ENCODE results near the gene HTRA3. TPM values are rescaled to one million over a fixed set of nuclear protein-coding genes. Genes with fewer than 3 reads are reported as not detected.

HTRA3 gene
- total and polyA plus RNA-seq, 4 experiments from 2014 or later = not detected

DNA sequence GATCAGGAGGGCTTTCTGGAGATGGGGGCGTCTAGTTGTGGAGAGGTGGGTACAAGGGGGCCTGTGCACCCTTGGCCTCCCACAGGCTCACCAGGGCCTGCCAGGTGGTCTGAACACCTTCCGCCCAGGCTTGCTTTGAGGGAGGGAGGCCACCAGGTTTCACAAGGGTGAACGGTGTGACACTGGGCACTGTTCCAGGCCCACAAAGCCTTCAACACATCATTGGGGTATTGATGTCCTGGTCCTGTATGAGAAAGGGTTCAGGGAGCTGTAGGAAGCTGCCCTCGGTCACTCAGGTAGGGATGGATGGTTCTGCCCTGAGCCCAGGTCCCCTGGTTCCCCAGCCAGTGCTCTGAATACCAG is 6.0 kb downstream of the HTRA3 start:
- Histone ChIP-seq H3K27ac (ENCODE audit: low read depth, low read length) (no peak overlapping the region), H3K27me3 (ENCODE audit: insufficient read depth, low read length) (no peaks in the 10 kb centered on the region), H3K36me3 (ENCODE audit: insufficient read depth, low read length) (no peaks in the 10 kb centered on the region), H3K9me3 (ENCODE audit: control insufficient read depth in 1 of 2, low read length in 2 of 2) (no peaks in the 10 kb centered on the region), H3K4me1 (ENCODE audit: insufficient read depth, low read length) (no peaks in the 10 kb centered on the region), H3K4me3 (ENCODE audit: low read length in 2 of 2) (no peak overlapping the region)
- no peaks in the 10 kb centered on the region for H3K36me3 Mint-ChIP-seq
- POLR2A ChIA-PET (ENCODE audit: partially characterized antibody) = no interaction called here
- intact Hi-C loops (cut with micrococcal nuclease) = no loop called here
- H3K4me1 Mint-ChIP-seq = no peaks in the 10 kb centered on the region
- no peak overlapping the region for H3K27ac Mint-ChIP-seq
- H3K4me3 Mint-ChIP-seq = no peak overlapping the region
- no peaks in the 10 kb centered on the region for H3K9me3 Mint-ChIP-seq
- peaks cover 5 to 16% of the 10 kb centered on the region in 2 donors for H3K27me3 Mint-ChIP-seq
- no peak for DNase-seq
- CTCF ChIA-PET (ENCODE audit: partially characterized antibody) = no interaction called here

DNA sequence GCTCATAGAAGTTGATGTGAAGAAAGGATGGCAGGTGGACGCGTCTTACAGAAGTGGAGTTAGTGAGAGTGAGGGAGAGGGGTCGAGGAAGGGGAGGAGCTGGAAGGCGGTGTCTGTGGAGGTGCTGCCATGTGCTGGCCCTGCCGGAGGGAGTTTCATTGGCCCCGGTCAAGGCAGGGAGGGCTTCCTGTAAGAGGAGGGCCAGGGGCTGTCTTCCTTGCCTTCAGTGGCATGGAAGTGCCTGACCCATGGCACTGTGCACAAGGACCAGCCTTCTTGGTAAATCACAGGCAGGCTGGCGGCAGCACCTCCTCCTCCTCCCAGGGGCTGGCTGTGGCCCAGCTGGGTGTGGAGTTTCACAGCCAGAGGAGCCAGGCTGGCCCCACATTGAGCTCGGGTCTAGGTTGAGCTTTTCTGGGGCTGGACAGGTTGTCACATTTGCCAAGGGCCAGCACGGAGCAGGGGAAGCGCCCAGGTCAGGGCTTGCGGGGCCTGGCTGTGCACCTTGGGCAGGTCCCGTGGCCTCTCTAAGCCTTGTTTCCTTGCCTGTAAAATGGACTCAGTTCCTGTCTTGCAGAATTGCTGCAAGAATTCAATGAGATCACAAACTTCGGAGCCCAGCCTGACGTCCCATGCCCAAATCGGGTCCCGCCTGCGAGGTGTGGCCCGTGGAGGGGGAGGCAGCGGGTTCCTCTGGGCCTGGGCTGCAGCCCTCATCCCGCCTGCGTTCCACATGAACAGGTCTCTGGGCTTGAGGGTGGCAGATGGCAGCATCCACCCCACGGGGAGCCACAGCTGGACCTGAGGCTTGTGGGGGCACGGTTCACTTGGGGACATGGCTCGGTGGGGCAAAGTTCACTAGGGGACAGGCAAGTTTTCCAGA is 7.0 kb downstream of the HTRA3 start:
- Mint-ChIP-seq H3K27me3 (peaks cover 0 to 7% of the 10 kb centered on the region in 2 donors), H3K4me3 (no peak overlapping the region), H3K4me1 (no peaks in the 10 kb centered on the region), H3K27ac (no peak overlapping the region), H3K36me3 (no peaks in the 10 kb centered on the region), H3K9me3 (no peaks in the 10 kb centered on the region)
- POLR2A ChIA-PET (ENCODE audit: partially characterized antibody) = no interaction called here
- Histone ChIP-seq H3K27me3 (ENCODE audit: insufficient read depth, low read length) (no peaks in the 10 kb centered on the region), H3K4me3 (ENCODE audit: low read length in 2 of 2) (no peak overlapping the region), H3K4me1 (ENCODE audit: insufficient read depth, low read length) (no peaks in the 10 kb centered on the region), H3K36me3 (ENCODE audit: insufficient read depth, low read length) (no peaks in the 10 kb centered on the region), H3K9me3 (ENCODE audit: control insufficient read depth in 1 of 2, low read length in 2 of 2) (no peaks in the 10 kb centered on the region), H3K27ac (ENCODE audit: low read depth, low read length) (no peak overlapping the region)
- no peak for DNase-seq
- intact Hi-C loops (cut with micrococcal nuclease) = no loop called here
- CTCF ChIA-PET (ENCODE audit: partially characterized antibody) = no interaction called here

DNA sequence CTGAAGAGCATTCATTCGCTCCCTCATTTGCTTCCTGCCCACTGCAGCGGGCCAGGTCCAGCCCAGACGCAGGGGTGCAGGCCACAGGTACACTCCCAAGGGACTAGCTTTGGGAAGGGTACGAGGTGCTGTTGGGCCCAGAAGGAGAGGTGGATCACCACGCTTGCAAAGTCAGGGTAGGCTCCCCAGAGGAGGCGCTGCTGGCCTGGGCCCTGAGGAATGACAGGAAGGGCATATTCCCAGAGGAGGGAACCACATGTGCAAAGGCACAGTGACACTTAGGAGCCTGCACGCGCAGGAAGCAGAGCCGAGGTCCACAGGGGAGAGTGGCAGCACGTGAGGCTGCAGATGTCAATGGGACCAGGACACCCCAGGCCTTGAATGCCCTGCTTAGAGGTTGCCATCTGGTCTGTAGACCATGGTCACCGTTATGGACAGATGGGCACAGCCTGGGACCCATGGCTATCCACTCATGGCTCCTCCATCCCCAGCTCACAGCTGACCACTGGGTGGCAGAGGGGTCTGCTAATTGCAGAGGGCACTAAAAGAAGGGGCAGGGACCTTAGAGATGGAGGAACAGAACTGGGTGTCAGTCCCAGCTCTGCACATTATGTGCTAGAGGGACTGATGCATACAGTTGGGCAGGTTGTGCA is 7.9 kb downstream of the HTRA3 start:
- Histone ChIP-seq H3K4me3 (ENCODE audit: low read length in 2 of 2) (no peak overlapping the region), H3K9me3 (ENCODE audit: control insufficient read depth in 1 of 2, low read length in 2 of 2) (no peaks in the 10 kb centered on the region), H3K27ac (ENCODE audit: low read depth, low read length) (no peak overlapping the region), H3K36me3 (ENCODE audit: insufficient read depth, low read length) (no peaks in the 10 kb centered on the region), H3K27me3 (ENCODE audit: insufficient read depth, low read length) (no peaks in the 10 kb centered on the region), H3K4me1 (ENCODE audit: insufficient read depth, low read length) (no peaks in the 10 kb centered on the region)
- Mint-ChIP-seq H3K27ac (no peak overlapping the region), H3K27me3 (peaks cover 0 to 6% of the 10 kb centered on the region in 2 donors), H3K36me3 (no peaks in the 10 kb centered on the region), H3K4me1 (no peaks in the 10 kb centered on the region), H3K4me3 (no peak overlapping the region), H3K9me3 (no peaks in the 10 kb centered on the region)
- intact Hi-C loops (cut with micrococcal nuclease) = no loop called here
- ChIA-PET POLR2A (ENCODE audit: partially characterized antibody) (no interaction called here), CTCF (ENCODE audit: partially characterized antibody) (no interaction called here)
- no peak for DNase-seq

DNA sequence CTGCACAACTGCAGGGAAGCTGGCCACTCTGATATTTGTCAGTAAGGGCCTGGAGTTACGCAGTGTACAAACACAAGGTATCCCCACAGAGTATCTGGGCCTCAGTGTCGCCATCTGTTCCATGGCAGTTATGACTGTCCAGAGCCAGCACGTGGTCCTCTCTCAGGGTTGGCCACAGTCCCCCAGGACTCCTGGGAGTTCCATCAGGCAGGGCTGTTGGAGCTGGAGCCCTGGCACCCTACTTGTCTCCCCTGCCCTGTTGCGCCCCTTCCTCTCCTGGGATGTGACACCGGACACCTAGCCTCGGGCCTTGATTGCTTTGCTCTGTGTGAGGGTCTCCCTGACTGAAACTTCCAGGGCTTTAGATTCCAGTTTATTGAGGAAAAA is 8.4 kb downstream of the HTRA3 start:
- intact Hi-C loops (cut with micrococcal nuclease) = no loop called here
- H3K27ac Mint-ChIP-seq = no peak overlapping the region
- H3K4me3 Mint-ChIP-seq = no peak overlapping the region
- no peaks in the 10 kb centered on the region for H3K36me3 Mint-ChIP-seq
- no peaks in the 10 kb centered on the region for H3K36me3 ChIP-seq (ENCODE audit: insufficient read depth, low read length)
- DNase-seq = no peak
- H3K27me3 Mint-ChIP-seq = peaks cover 0 to 6% of the 10 kb centered on the region in 2 donors
- H3K9me3 Mint-ChIP-seq = no peaks in the 10 kb centered on the region
- peaks cover 0 to 1% (median 0%) of the 10 kb centered on the region in 4 donors for H3K4me1 Mint-ChIP-seq
- no peak overlapping the region for H3K4me3 ChIP-seq (ENCODE audit: low read length in 2 of 2)
- H3K27ac ChIP-seq (ENCODE audit: low read depth, low read length) = no peak overlapping the region
- H3K4me1 ChIP-seq (ENCODE audit: insufficient read depth, low read length) = no peaks in the 10 kb centered on the region
- POLR2A ChIA-PET (ENCODE audit: partially characterized antibody) = no interaction called here
- no peaks in the 10 kb centered on the region for H3K27me3 ChIP-seq (ENCODE audit: insufficient read depth, low read length)
- CTCF ChIA-PET (ENCODE audit: partially characterized antibody) = no interaction called here
- H3K9me3 ChIP-seq (ENCODE audit: control insufficient read depth in 1 of 2, low read length in 2 of 2) = no peaks in the 10 kb centered on the region

DNA sequence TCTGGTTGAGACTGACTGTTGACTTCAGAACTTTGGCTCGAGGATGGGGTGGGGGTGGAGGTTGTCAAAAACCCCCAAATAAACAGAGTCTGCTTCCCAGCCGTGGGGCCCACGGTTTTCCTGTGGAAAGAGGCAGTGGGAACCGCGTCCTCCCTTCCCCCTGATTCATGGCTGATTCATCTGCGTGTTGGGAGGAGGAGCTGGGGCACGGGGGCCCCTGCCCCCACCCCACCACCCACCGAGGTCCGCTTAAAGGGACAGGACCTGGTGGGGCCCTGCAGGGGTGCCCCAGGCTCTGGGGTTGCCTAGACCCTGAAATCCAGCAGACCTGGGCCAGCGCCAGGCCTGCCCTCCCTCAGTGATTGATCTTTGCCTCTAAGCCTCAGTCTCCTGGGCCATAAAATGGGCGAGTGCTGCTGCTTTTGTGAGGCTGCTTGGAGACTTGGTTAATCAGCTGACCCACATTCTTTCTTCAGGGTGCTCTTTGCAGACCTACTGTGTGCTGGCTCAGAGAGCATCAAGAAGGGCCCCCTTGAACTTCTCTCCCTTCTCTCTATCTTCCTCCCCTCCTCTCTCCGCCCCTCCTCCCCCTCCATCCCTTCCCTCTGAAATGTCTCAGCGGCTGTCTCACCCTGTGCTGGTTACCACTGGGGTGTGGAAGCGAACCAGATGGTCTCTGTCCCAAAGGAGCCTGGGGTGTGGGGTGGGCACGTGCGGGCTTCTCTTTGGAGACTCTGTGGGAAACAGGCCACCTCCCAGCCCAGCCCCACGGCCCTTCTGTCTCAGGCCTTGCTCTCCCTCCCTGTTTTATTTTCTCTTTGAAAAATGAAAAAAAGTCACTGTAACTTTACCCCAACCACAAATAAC is 9.1 kb downstream of the HTRA3 start:
- POLR2A ChIA-PET (ENCODE audit: partially characterized antibody) = no interaction called here
- H3K27ac Mint-ChIP-seq = no peak overlapping the region
- CTCF ChIA-PET (ENCODE audit: partially characterized antibody) = no interaction called here
- DNase-seq = no peak
- Histone ChIP-seq H3K4me1 (ENCODE audit: insufficient read depth, low read length) (no peaks in the 10 kb centered on the region), H3K4me3 (ENCODE audit: low read length in 2 of 2) (no peak overlapping the region), H3K27me3 (ENCODE audit: insufficient read depth, low read length) (no peaks in the 10 kb centered on the region), H3K36me3 (ENCODE audit: insufficient read depth, low read length) (no peaks in the 10 kb centered on the region), H3K9me3 (ENCODE audit: control insufficient read depth in 1 of 2, low read length in 2 of 2) (no peaks in the 10 kb centered on the region), H3K27ac (ENCODE audit: low read depth, low read length) (no peak overlapping the region)
- no peaks in the 10 kb centered on the region for H3K9me3 Mint-ChIP-seq
- intact Hi-C loops (cut with micrococcal nuclease) = no loop called here
- no peaks in the 10 kb centered on the region for H3K36me3 Mint-ChIP-seq
- H3K27me3 Mint-ChIP-seq = peaks cover 0 to 6% of the 10 kb centered on the region in 2 donors
- no peak overlapping the region for H3K4me3 Mint-ChIP-seq
- H3K4me1 Mint-ChIP-seq = peaks cover 0 to 2% (median 0%) of the 10 kb centered on the region in 4 donors

DNA sequence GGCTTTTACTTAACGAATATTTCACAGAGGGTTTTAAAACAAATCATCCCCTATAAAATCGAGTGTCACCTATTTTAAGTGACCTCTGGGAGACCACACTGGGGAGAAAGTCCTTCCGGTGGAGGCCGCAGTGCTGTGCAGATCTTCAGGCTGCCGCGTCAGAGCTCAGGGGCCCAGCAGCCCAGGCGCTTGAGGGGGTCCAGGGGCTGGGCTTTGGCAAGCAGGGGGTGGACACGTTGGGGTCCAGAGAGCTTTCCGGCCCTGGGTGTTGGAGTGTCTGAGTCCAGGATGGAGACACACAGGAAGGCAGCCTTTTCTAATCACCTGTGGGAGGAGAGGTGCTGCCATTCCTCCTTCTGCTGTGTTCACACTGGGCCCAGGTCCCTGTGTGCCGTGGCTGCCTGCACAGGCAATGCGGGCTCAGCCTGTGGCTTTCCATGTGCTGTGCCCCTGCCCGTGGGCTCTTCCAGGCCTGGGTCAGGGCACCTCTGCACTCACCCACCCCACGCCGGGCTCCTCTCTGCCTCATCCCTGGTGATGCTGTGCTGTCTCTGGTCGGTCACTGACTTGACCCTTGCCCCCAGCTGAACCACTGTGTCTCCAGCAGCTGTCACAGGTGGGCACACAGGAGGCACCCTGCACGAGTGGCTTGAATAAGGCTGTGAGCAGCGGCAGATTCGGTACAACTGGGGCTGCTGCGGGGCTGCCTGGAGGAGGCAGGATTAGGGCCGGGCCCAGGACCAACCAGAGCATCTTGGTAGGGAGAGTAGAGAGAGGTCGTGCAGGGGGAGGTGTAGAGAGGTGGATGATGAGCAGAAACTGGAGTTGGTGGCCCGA is 10.0 kb downstream of the HTRA3 start:
- H3K4me3 Mint-ChIP-seq = peak overlapping the region in 1 of 8 donors; percentile 62
- CTCF ChIA-PET (ENCODE audit: partially characterized antibody) = no interaction called here
- H3K27ac Mint-ChIP-seq = no peak overlapping the region
- Histone ChIP-seq H3K9me3 (ENCODE audit: control insufficient read depth in 1 of 2, low read length in 2 of 2) (no peaks in the 10 kb centered on the region), H3K27ac (ENCODE audit: low read depth, low read length) (no peak overlapping the region), H3K4me1 (ENCODE audit: insufficient read depth, low read length) (no peaks in the 10 kb centered on the region), H3K36me3 (ENCODE audit: insufficient read depth, low read length) (no peaks in the 10 kb centered on the region), H3K4me3 (ENCODE audit: low read length in 2 of 2) (no peak overlapping the region), H3K27me3 (ENCODE audit: insufficient read depth, low read length) (no peaks in the 10 kb centered on the region)
- POLR2A ChIA-PET (ENCODE audit: partially characterized antibody) = no interaction called here
- no peaks in the 10 kb centered on the region for H3K9me3 Mint-ChIP-seq
- no peaks in the 10 kb centered on the region for H3K36me3 Mint-ChIP-seq
- intact Hi-C loops (cut with micrococcal nuclease) = no loop called here
- H3K27me3 Mint-ChIP-seq = no peaks in the 10 kb centered on the region
- no peak for DNase-seq
- H3K4me1 Mint-ChIP-seq = peaks cover 0 to 2% (median 0%) of the 10 kb centered on the region in 4 donors
